Activated T-cell treated with anti-CD3 and anti-CD28 coated beads for 48 hours (primary cell): Measurements from ENCODE around the gene APOD.

ENCODE experiments used
- DNase-seq: peaks from one replicate; pipeline ENCODE4 v3.0.0-alpha.2; 2020; ENCODE audit warnings: low read depth

Gene APOD

DNA sequence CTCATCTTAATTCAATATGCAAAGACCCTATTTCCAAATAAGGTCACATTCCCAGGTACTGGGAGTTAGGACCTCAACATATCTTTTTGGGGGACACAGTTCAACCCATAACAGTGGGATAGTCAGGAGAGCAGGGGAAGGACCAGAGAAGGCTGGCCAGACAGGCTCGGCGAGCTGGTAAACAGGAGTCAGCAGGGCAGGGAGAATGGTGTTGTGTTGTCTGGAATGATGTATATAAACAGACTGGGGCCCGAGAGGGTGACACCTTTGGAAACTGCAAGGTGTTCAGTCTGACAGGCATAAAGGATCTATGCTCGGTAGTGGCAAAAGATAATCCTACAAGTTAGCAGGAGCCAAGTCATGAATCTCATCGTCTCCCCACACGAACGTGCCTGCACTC lies 30.5 kb downstream of the APOD start:
- DNase-seq: no peak

DNA sequence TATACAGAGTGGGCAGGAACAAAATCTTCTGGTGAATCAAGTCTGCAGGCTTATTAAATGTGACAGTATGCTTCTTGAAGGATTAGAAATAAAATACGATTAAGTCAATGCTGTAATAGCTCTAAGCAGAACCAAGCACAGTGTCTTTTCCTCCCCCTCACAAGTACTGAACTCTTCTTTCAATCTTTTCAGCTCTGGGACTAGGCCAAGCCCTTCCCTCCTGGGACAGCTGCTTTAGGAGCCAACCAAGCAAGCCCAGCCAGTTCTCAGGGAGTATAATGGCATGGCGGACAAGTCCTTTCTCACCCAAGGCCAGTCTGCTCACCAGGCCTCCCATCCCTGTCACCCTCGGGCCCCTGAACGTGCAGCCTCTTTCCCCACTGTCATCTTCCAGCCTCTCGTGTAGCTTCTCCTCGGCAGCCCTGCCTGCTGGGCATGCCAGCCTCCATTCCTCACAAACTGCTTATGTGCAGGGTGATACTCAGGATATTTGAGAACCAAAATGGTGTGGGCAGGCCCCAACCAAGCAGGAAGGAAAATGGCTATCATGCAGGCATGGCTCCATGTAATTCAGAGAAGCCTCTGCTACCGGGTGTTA lies 32.3 kb downstream of the APOD start:
- no peak for DNase-seq

DNA sequence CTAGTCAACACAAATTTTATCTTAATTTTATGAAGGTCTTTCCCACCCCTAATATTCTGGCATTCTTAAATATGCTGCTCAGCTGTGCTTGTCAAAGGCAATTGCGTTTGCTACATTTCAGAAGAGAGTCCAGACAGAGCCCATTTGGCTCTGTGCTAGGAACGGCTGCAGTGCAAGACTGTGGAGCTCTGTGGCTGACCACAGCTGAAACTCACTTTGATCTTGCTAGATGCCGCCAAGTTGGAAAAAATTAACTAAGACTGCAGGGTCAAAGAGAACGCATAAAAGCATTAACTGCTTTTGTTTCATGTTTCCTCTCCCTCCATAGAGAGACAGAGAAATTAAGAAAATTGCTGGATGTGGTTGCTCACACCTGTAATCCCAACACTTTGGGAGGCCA lies 33.0 kb downstream of the APOD start:
- no peak for DNase-seq

DNA sequence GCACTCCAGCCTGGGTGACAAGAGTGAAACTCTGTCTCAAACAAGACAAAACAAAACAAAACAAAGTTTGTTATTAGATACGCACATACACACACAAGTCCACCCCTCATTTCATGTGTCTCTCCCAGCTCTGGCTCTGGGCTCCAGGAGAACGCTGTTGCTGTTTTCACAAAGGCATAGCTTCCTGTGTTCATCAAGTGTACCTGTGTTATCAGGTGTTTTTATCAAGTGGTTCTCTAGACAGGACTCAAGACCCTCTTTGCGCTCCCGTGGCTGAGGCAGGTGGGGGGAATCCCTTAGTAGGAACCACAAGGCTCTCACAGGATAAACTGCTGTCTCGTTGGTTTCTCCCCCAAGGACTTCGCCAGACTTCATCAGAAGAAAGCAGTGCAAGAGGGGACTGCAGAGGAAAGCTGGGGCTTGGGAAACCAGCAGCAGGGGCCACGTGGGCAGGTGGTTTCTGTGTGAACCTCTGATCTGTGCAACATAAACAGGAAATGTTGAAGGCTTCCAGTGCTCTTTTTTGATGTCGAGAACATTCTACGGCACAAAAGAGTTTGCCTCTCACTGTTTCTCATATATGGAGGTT lies 33.7 kb downstream of the APOD start:
- DNase-seq: peak; percentile 57

DNA sequence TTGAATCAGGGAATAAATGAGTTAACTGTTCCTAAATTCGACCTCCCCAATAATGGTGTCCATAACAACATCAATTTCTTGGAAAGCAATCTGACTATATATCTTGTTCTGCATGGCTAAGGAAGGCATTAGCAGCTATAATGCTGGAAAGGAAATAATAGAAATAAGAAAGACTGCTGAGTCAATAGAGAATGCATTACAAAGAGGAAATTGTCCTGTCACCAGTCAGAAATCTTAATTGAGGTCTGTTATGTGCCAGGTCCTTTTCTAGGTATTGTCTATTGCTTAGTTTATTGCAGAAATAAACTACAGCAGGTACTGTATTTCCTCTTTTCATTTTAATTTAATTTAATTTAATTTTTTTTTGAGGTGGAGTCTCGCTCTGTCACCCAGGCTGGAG lies 34.8 kb downstream of the APOD start:
- no peak for DNase-seq

DNA sequence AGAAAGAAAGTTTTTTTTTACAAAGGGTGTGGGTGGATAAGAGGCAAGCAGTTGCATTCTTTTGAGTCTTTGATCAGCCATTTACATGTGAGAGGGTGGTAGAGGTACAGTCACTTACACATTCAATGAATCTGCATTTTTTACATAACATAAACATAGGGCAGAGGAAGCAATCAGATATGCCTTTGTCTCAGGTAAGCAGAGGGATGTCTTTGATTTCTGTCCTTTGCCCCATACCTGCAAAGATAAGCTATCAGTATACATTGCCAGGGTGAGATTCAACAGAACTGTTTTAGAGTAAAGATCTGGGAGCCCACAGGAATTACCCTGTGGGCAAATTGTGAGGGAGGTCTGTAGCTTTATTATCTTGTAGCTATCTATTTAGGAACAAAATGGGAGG lies 35.2 kb downstream of the APOD start:
- DNase-seq: no peak

DNA sequence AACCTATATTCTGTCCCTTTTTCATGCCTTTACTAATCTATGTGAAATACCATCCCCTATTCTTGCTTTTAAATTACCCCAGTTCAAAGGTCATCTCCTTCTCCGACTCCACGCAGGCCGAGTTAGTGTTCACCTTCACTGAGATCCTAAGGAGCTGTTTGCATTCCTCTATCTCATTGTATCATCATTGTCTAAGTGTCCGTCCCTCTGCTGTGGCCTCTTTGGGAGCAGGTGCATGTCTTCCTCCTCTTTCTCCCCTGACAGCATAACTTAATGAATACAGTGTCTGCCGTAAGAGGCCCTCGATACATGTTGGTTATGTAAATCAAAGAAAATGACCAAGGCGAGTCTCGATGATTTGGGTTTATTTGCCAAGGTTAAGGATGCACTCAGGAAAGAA lies 35.7 kb downstream of the APOD start:
- DNase-seq: no peak

DNA sequence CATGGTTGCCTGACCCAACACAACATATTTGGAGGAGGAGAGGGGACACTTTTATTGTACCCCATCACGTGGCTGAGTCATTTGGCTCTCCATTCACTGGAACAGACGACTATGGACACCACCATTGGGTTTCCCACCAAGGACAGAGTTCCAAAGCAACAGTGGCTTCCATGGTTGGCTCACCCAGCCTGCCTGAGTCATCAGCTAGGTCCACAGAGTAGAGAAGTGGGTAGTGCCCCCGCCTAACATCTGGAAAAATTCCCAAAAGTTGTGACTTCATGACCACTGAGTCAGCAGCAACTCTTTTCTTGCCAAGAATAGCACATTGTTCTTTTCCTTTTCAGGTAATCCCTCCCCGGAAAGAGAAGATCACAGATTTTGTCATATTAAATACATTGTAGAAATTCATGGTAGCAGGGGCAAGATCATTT lies 37.6 kb downstream of the APOD start:
- DNase-seq: no peak

DNA sequence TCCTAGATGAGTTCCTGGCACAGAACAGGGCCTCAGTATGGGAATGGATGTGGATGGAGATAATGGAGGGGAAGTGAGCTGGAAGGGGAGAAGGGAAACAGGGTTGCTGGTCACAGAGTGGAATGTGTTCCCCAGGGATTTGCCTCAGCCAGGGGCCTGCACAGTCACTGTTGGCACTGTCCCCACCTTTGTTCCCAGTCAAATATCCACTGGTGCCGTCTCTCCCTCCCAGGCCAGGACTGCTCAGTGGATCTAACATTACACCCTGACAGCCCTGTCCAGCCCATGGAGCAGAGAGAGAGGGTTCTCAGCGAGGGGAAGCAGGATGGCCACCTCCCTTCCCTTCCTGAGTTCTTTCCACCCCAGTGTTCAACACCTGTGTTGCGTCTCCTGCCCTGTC lies 39.1 kb downstream of the APOD start:
- no peak for DNase-seq

DNA sequence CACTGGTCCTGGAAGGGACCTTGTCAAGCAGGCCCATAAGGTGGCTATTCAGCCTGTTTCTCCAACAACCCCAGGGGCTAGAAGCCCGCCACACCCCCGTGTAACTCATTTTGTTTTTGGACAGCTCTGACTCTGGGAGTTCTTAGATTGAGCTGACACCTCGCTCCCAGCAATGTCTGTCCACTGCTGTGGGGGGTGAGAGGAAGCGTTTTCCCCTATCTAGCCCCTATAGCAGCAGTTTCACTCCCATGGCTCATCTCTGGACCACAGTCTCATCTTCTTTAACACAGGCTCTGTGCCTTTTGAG lies 39.6 kb downstream of the APOD start:
- no peak for DNase-seq

DNA sequence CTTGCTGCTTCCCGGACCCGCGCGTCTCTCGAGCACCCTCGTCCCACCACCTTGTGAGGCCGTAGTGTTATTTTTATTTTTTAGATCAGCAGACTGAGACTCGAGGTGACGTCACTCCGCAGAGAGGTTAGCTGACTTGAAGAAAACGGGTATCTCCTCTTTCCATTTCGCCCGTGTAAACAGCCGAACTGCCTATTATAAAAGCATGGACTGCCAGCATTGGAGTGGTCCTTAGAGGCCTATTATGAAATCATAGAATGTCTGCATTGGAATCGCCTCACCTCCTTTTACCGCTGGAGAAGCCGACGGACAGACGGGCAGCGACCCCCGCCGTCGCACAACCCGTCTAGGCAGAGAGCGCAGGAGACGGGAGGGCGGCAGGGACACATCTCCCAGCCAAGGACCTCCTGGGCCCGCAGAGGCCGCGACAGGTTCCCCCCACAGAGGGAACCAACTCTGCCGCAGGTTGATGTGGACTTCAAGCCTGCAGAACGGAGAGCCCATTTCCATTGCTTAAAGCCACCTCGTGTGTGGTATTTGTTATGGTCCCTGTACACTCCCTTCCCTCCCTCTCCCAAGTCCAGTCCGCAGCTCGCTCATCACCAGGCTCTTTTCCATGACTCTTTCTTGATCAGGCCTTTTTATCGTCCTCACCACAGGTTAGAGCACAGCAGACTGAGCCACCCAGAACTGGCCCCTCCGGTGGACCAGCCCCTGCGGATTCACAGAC lies 40.1 kb downstream of the APOD start:
- DNase-seq: no peak

DNA sequence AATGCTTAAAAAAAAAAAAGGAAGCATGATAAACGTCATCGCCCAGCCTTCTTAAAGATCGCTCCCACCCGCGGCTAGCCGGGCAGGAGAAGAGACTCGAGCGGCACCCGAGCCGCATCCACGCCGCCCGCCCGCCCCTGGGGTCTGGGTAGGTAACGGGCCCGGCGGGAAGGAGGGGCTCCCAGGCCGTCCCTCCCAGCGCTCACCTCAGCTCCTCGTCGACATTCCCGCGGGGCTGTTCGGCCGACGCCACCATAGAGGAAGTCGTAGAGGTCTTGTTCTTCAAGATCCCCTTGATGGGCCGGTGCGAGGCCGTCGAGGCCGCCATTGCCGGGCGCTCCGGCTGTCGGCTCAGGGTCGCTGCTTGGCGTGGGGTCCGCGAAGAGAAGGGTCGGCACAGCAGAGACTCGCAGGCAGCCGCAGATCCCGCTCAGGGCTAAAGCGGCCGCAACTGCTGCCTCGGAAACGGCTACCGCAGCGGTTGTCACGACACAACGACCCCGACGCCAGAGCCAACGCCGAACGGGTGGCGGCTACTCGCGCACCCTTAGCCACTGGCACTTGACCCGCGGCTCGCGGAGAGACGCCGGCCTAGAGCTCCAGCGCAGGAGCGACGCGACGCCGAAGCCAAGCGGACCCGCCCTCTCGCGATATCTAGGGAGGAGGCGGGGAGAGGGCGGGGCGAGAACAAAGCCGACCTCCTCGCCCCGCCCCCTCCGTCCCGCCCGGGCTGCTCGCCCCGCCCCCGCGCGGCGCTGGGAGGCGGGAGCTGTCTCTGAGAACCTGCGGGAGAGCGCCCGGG lies 40.8 kb downstream of the APOD start, which contains the start of gene PPP1R2:
Gene PPP1R2, minus strand, starts transcription at position 628 of the 802 bp plus-strand sequence. Its CDS starts 300 bp downstream, at position 328.
- peak; percentile 92 for DNase-seq

DNA sequence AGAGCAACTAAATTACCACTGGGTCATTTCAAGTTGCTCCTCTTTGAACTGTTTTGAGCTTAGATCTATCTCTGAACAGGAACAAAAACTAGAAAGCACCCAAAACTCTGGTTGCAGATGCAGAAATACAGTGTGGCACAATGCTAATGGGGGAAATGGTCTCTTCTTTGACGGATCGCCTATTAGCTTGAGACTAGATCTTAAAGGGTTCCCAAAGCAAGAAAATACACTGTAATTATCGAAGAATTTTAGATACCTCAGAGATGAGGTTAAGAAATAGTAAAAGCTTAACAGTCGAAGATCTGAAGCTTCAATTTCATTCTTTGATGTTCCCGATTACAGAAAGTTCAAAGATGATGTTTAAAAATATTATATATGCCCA lies 41.4 kb downstream of the APOD start:
- DNase-seq: no peak

DNA sequence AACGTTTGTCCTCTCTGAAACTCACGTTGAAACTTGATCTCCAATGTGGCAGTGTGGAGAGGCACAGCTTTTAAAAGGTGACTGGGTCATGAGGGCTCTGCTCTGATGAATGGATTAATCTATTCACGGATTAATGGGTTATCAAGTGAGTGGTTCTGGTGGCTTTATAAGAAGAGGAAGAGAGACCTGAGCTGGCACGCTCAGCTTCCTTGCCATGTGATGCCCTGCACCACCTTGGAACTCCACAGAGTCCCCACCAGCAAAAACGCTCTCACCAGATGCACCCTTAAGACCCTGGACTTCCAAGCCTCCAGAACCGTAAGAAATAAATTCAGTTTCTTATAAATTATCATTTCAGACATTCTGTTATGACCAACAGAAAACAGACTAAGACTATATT lies 43.2 kb downstream of the APOD start:
- DNase-seq: no peak

DNA sequence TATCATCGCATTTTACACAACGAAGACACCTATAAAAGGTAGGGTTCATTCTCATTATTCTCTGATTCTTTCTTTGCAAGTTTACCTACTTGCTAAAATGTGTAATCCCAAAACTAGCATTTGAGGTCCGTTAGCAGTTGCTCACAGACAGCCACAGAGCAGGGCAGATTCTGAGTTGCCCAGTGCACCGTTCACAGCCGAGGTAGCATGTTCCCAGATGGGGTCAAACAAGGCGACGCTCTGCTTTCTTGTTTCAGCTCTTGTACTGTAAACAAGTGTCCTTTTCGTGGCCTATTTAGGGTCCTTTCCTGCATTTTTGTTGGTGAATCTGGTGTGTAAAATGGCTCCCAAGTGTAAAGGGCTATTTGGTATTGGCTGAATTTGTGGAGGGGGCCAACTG lies 43.7 kb downstream of the APOD start:
- peak; percentile 28 for DNase-seq

DNA sequence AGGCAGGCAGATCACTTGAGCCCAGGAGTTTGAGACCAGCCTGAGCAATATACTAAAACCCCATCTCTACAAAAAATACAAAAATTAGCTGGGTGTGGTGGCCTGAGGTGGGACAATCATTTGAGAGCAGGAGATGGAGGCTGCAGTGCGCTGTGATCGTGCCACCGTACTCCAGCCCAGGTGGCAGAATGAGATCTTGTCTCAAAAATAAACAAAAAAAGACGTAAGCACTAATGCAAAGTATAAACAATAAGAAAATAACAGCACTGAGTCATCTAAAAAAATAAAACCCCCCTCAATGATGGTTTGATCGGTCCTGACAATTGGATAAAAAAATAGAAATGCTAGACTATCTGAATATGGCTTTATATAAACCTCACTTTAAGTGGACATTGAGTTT lies 44.3 kb downstream of the APOD start:
- no peak for DNase-seq

DNA sequence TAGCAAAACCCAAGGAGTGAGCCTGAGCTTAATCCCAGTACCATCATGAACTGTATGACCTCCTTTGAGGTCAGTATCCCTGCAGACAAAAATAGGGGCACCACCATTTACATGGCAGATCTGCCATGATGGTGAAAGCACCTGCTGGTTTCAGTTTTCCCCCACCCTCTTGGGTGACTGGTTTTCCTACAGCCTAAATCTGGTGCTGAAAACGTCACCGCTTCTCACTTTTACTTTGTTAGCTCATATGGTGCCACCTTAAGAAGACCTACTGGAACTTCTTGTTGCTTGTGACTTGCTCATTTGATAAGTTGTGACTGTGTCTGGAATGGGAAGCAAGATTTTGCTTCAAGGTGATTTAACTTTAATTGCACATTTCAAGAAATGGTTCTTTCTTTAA lies 45.7 kb downstream of the APOD start:
- DNase-seq: peak; percentile 36

DNA sequence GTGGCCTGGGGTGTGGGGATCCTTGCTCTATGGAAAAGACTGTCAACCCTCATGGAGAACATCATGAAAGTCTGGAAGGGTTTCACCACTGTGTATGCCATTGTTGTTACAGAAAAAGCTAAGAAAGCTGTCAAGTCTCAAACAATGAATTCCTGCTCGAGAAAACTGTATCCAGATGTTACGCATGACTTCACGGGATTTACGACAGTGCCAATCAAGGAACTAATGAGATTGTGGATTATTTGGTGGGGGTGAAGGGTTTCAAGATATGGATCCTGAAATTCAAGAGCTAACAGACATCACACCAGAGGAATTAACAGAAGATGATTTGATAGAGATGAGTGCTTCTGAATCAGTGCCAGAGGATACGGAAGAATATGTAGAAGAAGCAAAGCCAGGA lies 48.4 kb downstream of the APOD start:
- no peak for DNase-seq

DNA sequence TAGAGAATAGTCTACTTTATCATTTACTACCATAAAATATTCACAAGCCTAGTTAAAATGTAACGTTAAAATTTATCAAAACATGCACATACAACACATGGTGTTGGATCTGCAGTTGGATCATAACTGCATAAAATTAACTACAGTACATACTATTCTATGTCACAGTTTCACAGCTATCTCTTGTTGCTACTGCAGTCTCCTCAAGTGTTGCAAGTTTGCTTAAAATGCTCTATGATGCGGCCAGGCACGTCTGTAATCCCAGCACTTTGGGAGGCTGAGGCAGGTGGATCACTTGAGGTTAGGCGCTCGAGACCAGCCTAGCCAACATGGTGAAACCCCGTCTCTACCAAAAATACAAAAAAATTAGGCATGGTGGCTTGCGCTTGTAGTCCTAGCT lies 50.9 kb downstream of the APOD start:
- no peak for DNase-seq

DNA sequence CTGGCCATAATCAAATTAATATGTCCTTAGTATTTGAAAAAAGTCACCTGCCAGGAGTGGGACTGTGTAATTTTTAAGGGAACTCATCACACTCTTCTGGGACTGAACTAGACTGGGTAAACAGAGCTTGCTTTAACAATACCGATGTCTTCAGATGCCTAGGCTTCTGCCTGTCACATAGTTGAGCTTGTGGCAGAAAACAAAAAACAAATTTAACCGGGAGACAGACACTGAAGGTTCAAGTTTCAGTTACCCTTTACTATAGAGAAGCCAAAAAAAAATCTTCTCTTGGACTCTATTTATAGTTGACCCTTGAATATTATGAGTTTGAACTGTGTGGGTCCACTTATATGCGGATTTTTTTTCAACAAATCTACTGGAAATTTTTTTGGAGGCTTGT lies 51.4 kb downstream of the APOD start:
- no peak for DNase-seq

DNA sequence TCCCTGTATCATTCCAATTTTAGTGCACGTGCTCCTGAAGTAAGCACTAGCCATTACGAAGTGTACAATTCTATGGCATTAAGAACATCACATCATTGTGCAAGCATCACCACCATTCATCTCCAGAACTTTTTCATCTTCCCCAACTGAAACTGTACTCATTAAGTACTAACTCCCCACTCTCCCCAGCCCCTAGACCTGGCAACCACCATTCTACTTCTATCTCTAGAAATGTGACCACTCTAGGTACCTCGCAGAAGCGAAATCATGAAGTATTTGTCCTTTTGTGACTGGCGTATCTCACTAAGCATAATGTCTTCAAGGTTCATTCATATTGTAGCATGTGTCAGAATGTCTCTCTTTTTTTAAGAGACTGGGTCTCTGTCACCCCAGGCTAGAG lies 52.1 kb downstream of the APOD start:
- no peak for DNase-seq

DNA sequence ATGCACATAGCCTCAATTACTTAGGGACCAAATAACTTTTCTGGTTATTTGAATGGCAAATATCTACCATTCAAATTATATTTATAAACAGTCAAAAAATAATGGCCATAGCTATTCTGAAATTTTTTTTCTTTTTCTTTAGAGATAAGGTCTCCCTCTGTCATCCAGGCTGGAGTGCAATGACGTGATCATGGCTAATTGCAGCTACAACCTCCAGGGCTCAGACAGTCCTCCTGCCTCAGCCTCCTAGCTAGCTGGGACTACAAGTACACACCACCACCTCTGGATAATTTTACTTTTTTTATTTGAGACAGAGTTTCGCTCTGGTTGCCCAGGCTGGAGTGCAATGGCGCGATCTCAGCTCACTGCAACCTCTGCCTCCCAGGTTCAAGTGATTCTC lies 57.2 kb downstream of the APOD start:
- DNase-seq: no peak
